H1 (cell line): ENCODE measurements around the gene SLC66A2.

Source experiments
- ATF2 ChIP-seq: IDR thresholded peaks from 2 replicates; pipeline ENCODE4 v1.6.1; 2012; ENCODE audit warnings: low read length, inconsistent platforms
- ATF3 ChIP-seq: IDR thresholded peaks from 2 replicates; pipeline ENCODE4 v1.6.1; 2011; ENCODE audit warnings: low read depth, mild to moderate bottlenecking, low read length; ENCODE audit not compliant: insufficient read depth
- CEBPB ChIP-seq: IDR thresholded peaks from 2 replicates; pipeline ENCODE4 v1.6.1; 2012; ENCODE audit warnings: low read depth, low read length
- CTCF ChIP-seq, 3 experiments: IDR thresholded peaks; 1 replicate in 2 of 3; 2 replicates in 1 of 3; pipeline versions ENCODE4 v1.5.1 to v1.6.1; 2011; ENCODE audit warnings: low read length in 3 of 3, mild to moderate bottlenecking in 3 of 3, inconsistent platforms in 2 of 3, low read depth in 1 of 3, moderate library complexity in 1 of 3; ENCODE audit not compliant: insufficient read depth in 1 of 3; ENCODE audit errors: control extremely low read depth in 1 of 3
- JUN ChIP-seq: IDR thresholded peaks from 2 replicates; pipeline ENCODE4 v1.6.1; 2011; ENCODE audit warnings: low read depth, mild to moderate bottlenecking, improper control_type of control experiment, low read length
- RAD21 ChIP-seq, 2 experiments: IDR thresholded peaks in 1 of 2; conservative IDR thresholded peaks in 1 of 2; 2 replicates each; pipeline ENCODE4 v1.6.1; 2011; ENCODE audit warnings: low read depth in 2 of 2, low read length in 2 of 2, improper control_type of control experiment in 1 of 2, inconsistent platforms in 1 of 2, mild to moderate bottlenecking in 1 of 2, moderate library complexity in 1 of 2
- TAF1 ChIP-seq: IDR thresholded peaks from 2 replicates; pipeline ENCODE4 v1.6.1; 2011; ENCODE audit warnings: mild to moderate bottlenecking, low read depth, low read length
- ZNF274 ChIP-seq: IDR thresholded peaks from 2 replicates; pipeline ENCODE4 v1.7.0; 2012; ENCODE audit warnings: low read length, borderline replicate concordance; ENCODE audit errors: extremely low read depth

GRCh38 chr18:79869591-79870300 is 81.7 kb downstream of the SLC66A2 start:
- TF ChIP-seq ATF2 (no peak), CTCF (IDR thresholded peaks at IDR 0.05; ENCODE audit: control extremely low read depth in 1 of 3, insufficient read depth in 1 of 3, low read depth in 1 of 3, low read length in 3 of 3) (no peak), ZNF274 (no peak), JUN (no peak), ATF3 (no peak), CEBPB (no peak), RAD21 (IDR thresholded peaks at IDR 0.05 in 1 of 2, conservative IDR thresholded peaks at IDR 0.05 in 1 of 2; ENCODE audit: low read depth in 2 of 2, low read length in 2 of 2) (no peak), TAF1 (no peak)
